Colonic mucosa (tissue), 4 donors: ENCODE data around the gene THG1L. TPM values are rescaled to one million over a fixed set of nuclear protein-coding genes. Genes with fewer than 3 reads are reported as not detected.

Experiments used
- DNase-seq: peaks from one replicate; pipeline ENCODE4 v3.0.0-alpha.2; 2020
- H3K27ac ChIP-seq: fragments of 200-600 bp; one replicate; pipeline ENCODE4 v1.8.0; 2021
- H3K27me3 ChIP-seq: fragments of 200-600 bp; one replicate; pipeline ENCODE4 v1.8.0; 2021
- H3K36me3 ChIP-seq: fragments of 200-600 bp; one replicate; pipeline ENCODE4 v1.8.0; 2021
- H3K4me1 ChIP-seq: fragments of 200-600 bp; one replicate; pipeline ENCODE4 v1.8.0; 2021; ENCODE audit warnings: mild to moderate bottlenecking
- H3K4me3 ChIP-seq: fragments of 200-600 bp; one replicate; pipeline ENCODE4 v1.8.0; 2021
- H3K9ac ChIP-seq, 2 donors: one replicate each; pipeline ENCODE4 v1.7.0; 2013; ENCODE audit warnings: control low read depth in 2 of 2, low read depth in 2 of 2, low read length in 2 of 2
- H3K9me3 ChIP-seq: fragments of 200-600 bp; one replicate; pipeline ENCODE4 v1.8.0; 2021
- CTCF ChIP-seq: fragments of 200-600 bp; IDR thresholded peaks from one replicate; pipeline ENCODE4 v1.8.0; 2022; ENCODE audit warnings: antibody characterized with exemption, mild to moderate bottlenecking
- intact Hi-C: fragments of 100-400 bp; cut with DNase I; formaldehyde crosslinking; loops from one replicate; pipeline ENCODE4 v1.14.1; 2022
- total RNA-seq, 2 donors: library from RNA; stranded (reverse); fragmentation: NEBNext Ultra II Directional in 1 of 2; extraction: Animal tissue kit (Norgen Biotek cat#: 25700) in 1 of 2; gene quantifications; one replicate each; pipeline ENCODE4 v1.2.1, GENCODE V29; 2021
- donor health status: healthy.
- donor health status: DM: no; HTN: no; CAD: no.
- donor health status: DM: no; HTN: no; CAD: no.

THG1L gene
- total RNA-seq, 2 donors from 2014 or later, result 15.9 to 23.2 TPM

GRCh38 chr5:157732130-157732514 is 902 bp downstream of the THG1L start:
- Histone ChIP-seq H3K4me1 (no peaks in the 10 kb centered on the region), H3K27ac (no peak overlapping the region), H3K9ac (peak overlapping the region in 1 of 2 donors; percentile 89), H3K27me3 (no peaks in the 10 kb centered on the region), H3K36me3 (no peaks in the 10 kb centered on the region), H3K4me3 (peak overlapping the region; percentile 51), H3K9me3 (no peaks in the 10 kb centered on the region)
- intact Hi-C loops, result no loop called here
- no peak for TF ChIP-seq CTCF
- no peak for DNase-seq

GRCh38 chr5:157732596-157733262 is 1.5 kb downstream of the THG1L start:
- H3K27ac ChIP-seq, result no peak overlapping the region
- no peaks in the 10 kb centered on the region for H3K27me3 ChIP-seq
- H3K4me3 ChIP-seq, result no peak overlapping the region
- TF ChIP-seq CTCF, result no peak
- intact Hi-C loops, result no loop called here
- no peaks in the 10 kb centered on the region for H3K9me3 ChIP-seq
- no peaks in the 10 kb centered on the region for H3K4me1 ChIP-seq
- no peaks in the 10 kb centered on the region for H3K36me3 ChIP-seq
- DNase-seq, result no peak
- no peak overlapping the region for H3K9ac ChIP-seq

GRCh38 chr5:157734436-157734835 is 3.2 kb downstream of the THG1L start:
- DNase-seq, result no peak
- no peaks in the 10 kb centered on the region for H3K4me1 ChIP-seq
- H3K9ac ChIP-seq, result no peak overlapping the region
- no peak overlapping the region for H3K4me3 ChIP-seq
- H3K9me3 ChIP-seq, result no peaks in the 10 kb centered on the region
- TF ChIP-seq CTCF, result no peak
- no peaks in the 10 kb centered on the region for H3K27me3 ChIP-seq
- no peak overlapping the region for H3K27ac ChIP-seq
- intact Hi-C loops, result no loop called here
- H3K36me3 ChIP-seq, result no peaks in the 10 kb centered on the region

- TF ChIP-seq CTCF, result no peak
- H3K4me3 ChIP-seq, result no peak overlapping the region
- peak overlapping the region; percentile 1 for H3K27ac ChIP-seq
- no peaks in the 10 kb centered on the region for H3K4me1 ChIP-seq
- H3K9ac ChIP-seq, result no peak overlapping the region
- DNase-seq, result no peak
- no peaks in the 10 kb centered on the region for H3K36me3 ChIP-seq
- no peaks in the 10 kb centered on the region for H3K9me3 ChIP-seq
- no peaks in the 10 kb centered on the region for H3K27me3 ChIP-seq
- intact Hi-C loops, result loop anchor here (5.0 kb wide), 1 partner anchor 589 kb away; no protein-coding TSS in a partner anchor
Measured at GRCh38 chr5:157735991-157736390, 4.8 kb downstream of the THG1L start.

GRCh38 chr5:157739388-157740228 is 8.4 kb downstream of the THG1L start:
- Histone ChIP-seq H3K9me3 (no peaks in the 10 kb centered on the region), H3K36me3 (no peaks in the 10 kb centered on the region)
- no peak for DNase-seq

More at GRCh38 chr5:157739388-157740228, 8.4 kb downstream of the THG1L start:
- TF ChIP-seq CTCF, result no peak
- no peak overlapping the region for H3K4me3 ChIP-seq
- no peak overlapping the region for H3K9ac ChIP-seq
- no peaks in the 10 kb centered on the region for H3K27me3 ChIP-seq
- intact Hi-C loops, result loop anchor here (5.0 to 10.0 kb wide), 4 partner anchors 72 to 592 kb away; no protein-coding TSS in a partner anchor
- no peak overlapping the region for H3K27ac ChIP-seq
- H3K4me1 ChIP-seq, result peaks cover 3% of the 10 kb centered on the region
